ENCODE data around the gene APBA3.
"Not testable (repeated sequence)": the region's sequence is repeated elsewhere in the genome, so short reads cannot be mapped to it uniquely, and the experiment has no call there.

The APBA3 gene

DNA sequence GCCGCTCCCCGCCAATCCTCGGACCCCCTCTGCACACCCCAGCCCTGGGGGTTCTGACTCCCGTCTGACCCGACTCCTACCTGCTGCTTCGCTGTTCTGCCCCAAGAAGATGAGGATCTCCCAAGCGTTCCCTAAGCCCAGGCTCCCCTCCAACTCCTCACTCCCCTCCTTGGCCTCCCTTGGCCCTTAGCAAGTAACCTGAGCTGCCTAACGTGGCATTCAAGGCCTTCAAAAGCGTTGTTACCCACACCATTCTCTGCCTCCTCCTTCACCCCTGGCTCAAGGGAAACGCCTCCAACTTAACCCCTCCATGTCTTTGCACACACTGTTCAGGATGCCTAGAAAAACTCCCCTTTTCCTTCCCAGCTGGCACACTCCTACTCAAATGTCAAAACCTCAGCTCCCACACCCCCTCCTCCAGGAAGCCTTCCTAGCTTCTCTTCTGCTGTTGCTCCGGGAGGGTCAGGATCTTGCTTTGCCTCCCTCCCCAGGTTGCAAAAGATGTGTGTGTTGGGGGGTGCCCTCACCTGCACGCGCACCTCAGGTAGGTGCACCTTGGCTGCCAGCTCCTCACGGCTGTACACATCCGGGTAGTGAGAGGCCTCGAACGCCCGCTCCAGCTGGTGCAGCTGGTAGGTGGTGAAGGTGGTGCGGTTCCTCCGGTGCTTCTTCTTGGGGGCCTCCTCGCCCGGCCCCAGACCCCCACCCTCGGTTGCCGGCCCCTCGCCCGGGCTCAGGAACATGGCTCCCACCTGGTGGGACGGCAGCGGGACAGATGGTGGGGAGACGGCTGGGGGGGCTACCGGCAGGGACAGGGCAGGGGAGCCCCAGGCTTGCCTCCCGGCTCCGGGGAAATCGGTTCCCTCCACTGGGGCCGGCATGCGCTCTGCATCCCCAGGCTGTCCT lies 9.8 kb upstream of the APBA3 start:
- DNase-seq, result no peak

DNA sequence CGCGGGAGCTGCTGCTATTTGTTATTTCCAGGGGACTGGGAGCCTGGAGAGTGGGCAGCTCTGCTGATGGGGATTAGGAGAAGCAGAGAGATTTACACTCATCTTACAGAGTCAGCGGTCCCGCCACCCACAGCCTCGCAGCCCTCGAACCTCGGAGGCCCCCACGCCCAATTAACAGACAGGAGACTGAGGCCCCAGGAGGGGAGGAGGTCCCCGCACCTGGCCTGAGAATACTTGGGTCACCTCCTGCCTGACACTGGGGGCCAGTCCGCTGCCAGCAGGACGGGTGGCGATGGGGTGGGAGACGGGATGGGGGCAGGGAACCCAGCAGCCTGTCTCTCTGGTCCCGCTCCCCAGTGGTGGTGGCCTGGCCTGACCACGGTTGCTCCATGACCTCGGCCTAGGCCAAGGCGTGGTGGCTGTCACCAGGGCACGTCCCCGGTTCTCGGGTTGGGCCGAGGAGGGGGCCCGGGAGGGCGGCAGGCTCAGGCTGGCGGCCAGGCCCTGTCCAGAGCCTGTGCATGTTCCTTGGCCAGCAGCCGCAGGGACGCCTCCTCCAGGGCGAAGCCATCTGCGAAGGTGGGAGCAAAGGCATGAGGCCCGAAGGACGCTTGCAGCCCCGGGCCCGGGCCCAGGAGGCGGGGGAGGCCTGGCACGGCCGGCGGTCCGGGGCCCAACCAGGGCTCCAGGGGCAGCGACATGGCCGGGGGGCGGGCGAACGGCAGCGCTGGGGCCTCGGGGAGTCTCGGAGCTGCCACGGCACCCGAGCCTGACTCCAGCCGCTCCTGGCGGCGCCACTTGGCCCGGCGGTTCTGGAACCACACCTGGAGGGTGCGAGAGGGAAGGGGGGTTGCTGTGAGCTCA lies 8.9 kb upstream of the APBA3 start:
- no peak for DNase-seq

DNA sequence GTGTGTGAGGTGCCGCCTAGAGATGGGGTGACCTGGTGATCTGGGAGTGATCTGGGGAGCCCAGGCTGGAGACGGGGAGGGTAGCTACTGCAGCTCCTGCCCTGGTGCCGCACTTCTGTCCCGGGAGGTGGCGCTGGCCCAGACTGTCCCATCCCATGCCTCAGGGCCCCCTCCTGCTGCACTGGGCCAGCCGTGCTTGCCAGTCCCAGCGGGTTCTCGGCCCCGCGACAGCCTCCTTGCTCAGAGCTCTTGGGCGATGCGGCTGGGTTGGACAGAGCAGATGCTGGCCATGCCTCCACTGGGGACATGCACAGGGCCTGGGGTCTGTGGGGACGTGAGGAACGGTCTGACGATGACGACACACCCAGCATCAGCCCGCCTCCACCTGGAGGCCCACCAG lies 8.0 kb upstream of the APBA3 start:
- DNase-seq, result no peak

DNA sequence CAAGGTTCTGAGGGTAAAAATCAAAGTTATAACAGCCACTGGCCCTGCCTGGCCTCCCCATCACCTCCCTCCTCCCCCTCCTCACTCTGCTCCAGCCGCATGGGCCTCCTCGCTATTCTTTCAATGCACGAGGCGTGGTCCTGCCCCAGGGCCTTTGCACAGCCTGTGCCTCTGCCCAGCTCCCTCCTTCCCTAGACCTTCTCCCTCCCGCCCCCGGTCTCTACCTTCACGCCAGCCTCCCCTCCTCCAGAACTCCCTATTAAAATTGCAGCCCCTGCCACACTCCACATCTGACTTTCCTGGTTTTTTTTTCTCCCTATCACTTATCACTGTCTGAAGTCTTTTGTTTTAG lies 7.2 kb upstream of the APBA3 start:
- DNase-seq, result no peak

DNA sequence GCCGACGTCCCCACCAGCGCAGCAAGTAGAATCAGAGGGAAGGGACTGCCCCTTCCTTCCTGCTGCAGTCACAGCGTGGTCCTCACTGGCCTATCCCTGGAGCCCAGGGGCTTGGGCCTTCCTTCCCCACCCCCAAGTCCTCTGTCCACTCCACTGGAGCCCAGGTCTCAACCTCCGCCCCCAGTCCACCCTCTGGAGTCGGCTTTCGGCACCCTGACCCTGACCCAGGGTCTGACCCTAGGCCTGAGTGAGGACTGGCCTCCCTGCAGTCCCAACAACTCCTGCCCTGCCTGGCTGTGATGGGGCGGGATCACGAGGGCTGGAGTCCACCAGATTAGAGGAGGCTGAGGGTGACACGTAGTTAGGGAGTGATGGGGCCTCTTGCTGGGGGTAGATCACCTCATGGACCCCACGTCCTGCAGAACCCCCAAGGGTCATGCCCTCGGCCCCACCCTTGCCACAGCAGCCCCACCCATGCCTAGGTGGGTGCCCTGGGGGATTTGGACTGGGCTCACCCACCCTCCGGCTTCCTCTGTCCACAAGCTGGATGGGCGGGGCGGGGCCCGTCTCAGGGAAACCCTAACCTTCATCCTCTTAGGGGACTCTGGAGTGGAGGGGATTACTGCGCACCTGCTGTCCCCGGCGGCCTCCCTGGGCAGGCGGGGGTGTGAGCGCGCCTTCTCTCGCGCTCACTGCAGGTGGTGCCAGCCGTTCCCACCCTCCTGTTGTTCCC lies 6.7 kb upstream of the APBA3 start:
- DNase-seq, result no peak

DNA sequence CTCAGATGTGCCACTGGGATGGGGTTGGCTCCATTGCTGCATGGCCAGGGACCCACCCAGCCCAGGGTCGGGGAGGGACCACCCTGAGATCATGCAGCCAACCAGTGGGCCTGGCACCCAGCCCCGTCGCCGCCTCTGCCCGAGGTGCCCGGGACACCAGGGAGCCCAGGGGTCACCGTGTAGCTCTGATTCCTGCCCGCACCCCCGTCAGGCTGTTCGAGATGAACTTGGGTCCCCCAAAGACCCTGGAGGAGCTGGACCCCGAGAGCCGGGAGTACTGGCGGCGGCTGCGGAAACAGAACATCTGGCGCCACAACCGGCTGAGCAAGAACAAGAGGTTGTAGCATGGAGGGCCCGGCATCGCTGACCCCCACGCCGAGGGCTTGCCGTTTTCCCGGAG lies 5.6 kb upstream of the APBA3 start:
- no peak for DNase-seq

- no peak for DNase-seq
These were observed 5.0 kb upstream of the APBA3 start for GRCh38 chr19:3766520-3766919.

DNA sequence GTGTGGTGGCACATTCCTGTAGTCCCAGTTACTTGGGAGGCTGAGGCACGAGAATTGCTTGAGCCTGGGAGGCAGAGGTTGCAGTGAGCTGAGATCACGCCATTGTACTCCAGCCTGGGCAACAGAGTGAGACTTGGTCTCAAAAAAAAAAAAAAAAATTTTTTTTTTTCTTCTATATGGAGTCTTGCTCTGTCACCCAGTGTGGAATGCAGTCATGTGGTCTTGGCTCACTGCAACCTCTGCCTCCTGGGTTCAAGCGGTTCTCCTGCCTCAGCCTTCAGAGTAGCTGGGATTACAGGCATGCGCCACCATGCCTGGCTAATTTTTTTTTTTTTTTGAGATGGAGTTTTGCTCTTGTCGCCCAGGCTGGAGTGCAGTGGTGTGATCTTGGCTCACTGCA lies 4.3 kb upstream of the APBA3 start:
- DNase-seq, result peak; percentile 25

- no peak for DNase-seq
These were observed 3.6 kb upstream of the APBA3 start for GRCh38 chr19:3765121-3765520.

DNA sequence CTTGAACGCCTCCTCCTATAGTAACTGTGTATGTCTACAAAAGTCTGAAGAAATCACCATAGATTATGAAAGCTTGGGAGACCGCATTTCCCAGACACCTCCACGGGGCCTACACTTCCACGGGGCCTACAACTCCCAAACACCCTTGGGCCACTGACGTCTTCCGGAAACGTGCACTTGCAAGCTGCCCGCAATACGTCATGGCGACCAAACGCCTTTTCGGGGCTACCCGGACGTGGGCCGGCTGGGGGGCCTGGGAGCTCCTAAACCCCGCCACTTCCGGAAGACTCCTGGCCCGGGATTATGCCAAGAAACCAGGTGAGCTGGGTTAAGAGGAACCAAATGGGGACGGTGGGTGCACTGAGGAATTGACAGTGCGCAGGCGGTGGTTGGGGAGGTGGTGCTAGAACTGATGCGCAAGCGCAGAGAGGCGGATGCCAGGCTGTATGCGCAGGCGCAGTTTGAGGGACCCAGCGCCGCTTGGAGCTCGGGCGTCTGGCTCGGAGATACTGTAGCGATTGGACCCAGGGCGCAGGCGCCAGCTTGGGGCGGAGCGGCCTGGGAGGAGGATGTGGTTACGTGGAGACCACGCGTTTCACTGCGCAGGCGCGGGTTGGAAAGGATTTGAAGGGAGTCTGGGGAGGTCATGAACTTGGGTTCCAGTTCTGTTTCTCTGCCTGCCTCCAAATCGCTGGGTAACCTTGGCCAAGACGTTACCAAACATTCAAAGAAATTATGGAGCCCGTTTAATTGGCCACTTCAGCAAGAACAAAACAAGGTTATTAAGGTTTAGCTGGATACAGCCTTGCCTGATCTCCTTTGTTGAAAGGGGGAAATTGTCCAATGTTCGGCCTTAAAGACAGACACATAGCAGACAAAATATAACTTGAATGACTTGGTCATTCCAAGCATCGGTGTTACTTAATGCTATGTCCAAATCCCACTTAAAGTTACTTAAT lies 1.3 kb upstream of the APBA3 start, which contains the start of gene MRPL54:
Gene MRPL54 (plus strand): TSS at position 182 of the 959 bp plus-strand sequence. CDS start 19 bp downstream, at position 201.
- DNase-seq, result peak; percentile 98

- DNase-seq, result no peak
These were observed 610 bp upstream of the APBA3 start for GRCh38 chr19:3762130-3762473.

DNA sequence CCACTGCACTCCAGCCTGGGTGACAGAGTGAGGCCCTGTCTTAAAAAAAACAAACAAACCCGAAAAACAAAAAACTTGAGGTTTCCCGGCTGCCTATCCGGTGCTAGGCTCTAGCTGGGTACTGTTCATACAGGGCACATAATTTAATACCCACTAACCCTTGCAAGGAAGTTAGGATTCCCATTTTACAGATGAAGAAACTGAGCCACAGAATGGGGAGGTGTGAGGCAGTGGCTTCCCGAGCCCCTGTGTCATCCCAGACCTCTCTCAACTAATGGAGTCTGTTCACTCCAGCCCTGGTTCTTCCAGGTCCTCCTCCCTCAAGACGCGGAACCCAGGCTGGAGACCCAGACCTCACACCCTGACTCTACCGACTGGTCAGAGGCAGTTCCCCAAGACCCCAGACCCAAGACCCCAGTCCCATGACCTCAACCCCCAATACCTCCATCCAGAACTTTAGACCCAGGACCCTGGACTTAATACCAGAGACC lies 576 bp downstream of the APBA3 start:
- DNase-seq, result no peak

- no peak for DNase-seq
These were observed 1.8 kb downstream of the APBA3 start for GRCh38 chr19:3759482-3760254.

DNA sequence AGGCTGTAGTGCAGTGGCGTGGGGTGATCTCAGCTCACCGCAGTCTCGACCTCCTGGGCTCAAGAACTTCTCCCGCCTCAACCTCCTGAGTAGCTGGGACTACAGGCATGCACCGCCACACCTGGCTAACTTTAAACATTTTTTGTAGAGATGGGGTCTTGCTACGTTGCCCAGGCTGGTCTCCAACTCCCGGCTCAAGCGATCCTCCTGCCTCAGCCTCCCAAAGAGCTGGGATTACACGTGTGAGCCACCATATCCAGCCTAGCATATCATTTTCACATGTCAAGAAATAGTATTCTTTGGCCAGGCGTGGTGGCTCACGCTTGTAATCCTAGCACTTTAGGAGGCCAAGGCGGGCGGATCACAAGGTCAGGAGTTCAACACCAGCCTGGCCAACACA lies 3.2 kb downstream of the APBA3 start:
- not testable (repeated sequence) for DNase-seq

- not testable (repeated sequence) for DNase-seq
These were observed 3.8 kb downstream of the APBA3 start for GRCh38 chr19:3757705-3758104.

GRCh38 chr19:3753631-3754410 lies 7.7 kb downstream of the APBA3 start:
- DNase-seq, result no peak

DNA sequence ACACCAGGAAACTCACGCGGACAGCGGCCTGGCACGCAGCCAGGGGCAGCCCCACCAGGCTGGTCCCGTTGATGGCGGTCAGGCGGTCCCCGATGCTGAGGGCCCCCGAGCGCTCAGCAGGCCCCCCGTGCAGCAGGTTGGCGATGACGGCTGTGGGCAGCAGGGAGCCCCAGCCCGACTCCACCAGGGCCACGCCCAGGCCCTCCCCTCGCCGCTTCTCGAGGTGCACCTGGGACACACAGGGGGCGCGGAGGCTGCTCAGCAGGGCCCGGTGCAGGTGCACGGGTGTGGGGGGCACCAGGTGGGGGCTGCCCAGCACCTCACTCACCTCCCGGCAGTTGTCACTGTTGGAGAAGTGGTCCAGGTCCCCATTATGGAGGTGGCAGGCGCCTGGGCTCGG lies 9.0 kb downstream of the APBA3 start:
- DNase-seq, result no peak

DNA sequence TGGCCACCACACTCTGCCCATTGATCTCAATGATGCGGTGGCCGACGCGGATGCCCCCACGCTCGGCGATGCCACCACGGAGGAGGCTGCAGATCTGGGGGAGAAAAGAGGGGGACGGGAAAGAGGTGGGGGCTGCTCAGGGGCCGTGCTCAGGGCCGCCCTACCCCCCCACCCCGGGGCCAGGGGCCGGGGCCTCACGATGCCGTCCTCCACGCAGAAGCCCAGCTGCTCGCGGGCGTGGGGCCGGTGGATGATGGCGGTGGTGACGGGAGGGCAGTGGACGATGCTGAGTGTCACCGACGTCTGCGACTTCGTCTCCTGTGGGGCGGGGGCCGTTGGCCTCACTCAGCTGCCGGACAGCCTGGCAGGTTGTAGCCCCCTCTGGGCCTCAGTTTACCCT lies 10.3 kb downstream of the APBA3 start:
- no peak for DNase-seq

GRCh38 chr19:3750211-3750610 lies 11.3 kb downstream of the APBA3 start:
- DNase-seq, result no peak

DNA sequence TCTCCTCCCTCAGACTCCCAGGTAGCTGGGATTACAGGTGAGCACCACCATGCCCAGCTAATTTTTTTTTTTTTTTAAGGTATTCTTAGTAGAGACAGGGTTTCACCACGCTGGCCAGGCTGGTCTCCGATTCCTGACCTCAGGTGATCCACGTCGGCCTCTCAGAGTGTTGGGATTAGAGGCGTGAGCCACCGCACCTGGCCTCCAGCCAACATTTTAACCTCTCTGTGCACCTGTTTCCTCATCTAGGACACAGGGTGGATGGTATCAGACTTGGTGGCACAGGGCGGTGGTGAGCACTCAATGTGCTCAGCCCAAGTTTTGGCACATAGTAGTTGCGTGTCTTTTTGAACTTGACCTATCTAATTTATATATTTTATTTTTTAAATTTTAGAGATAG lies 12.5 kb downstream of the APBA3 start:
- DNase-seq, result no peak
